Vagina (tissue), 2 donors: ENCODE results near the gene C3orf62.

Experiments used
- CTCF ChIP-seq, 3 experiments: fragments of 450-650 bp in 2 of 3; fragments of 200-600 bp in 1 of 3; sonication (generic) in 1 of 3; IDR thresholded peaks; one replicate each; pipeline ENCODE4 v1.5.1; 2017 to 2019; ENCODE audit warnings: antibody characterized with exemption in 3 of 3, mild to moderate bottlenecking in 2 of 3, moderate library complexity in 2 of 3
- POLR2A ChIP-seq, 2 donors: fragments of 450-650 bp; IDR thresholded peaks; one replicate each; pipeline ENCODE4 v1.6.1; 2017; ENCODE audit warnings: antibody characterized with exemption in 2 of 2, mild to moderate bottlenecking in 2 of 2, moderate library complexity in 2 of 2
- POLR2AphosphoS5 ChIP-seq, 2 donors: sonication (generic); formaldehyde crosslinking; IDR thresholded peaks; one replicate each; pipeline ENCODE4 v1.9.0; 2017; ENCODE audit warnings: antibody characterized with exemption in 2 of 2, mild to moderate bottlenecking in 2 of 2, low read depth in 1 of 2; ENCODE audit not compliant: insufficient read depth in 1 of 2

GRCh38 chr3:49311283-49311682, 34.3 kb upstream of the C3orf62 start:
- TF ChIP-seq CTCF (IDR thresholded peaks at IDR 0.05) (no peak), POLR2A (IDR thresholded peaks at IDR 0.05) (no peak), POLR2AphosphoS5 (IDR thresholded peaks at IDR 0.05; ENCODE audit: insufficient read depth in 1 of 2, low read depth in 1 of 2) (no peak)
